BE2C (cell line): Measurements from ENCODE around the gene IRF9.

Experiments
- DNase-seq: peaks from one replicate; pipeline ENCODE4 v3.0.0-alpha.2; 2020
- H3K27me3 ChIP-seq: fragments of 250-450 bp; sonication (Bioruptor Pico); 2 replicates; pipeline ENCODE4 v1.5.1; 2020; ENCODE audit warnings: mild to moderate bottlenecking
- H3K36me3 ChIP-seq: fragments of 250-450 bp; sonication (Bioruptor Pico); 2 replicates; pipeline ENCODE4 v1.5.1; 2020; ENCODE audit warnings: mild to moderate bottlenecking
- H3K4me1 ChIP-seq: fragments of 250-450 bp; sonication (Bioruptor Pico); 2 replicates; pipeline ENCODE4 v1.5.1; 2020
- H3K4me3 ChIP-seq: 2 replicates; pipeline ENCODE4 v1.5.1; 2011; ENCODE audit warnings: low read depth, low read length
- H3K9me3 ChIP-seq: fragments of 250-450 bp; sonication (Bioruptor Pico); 2 replicates; pipeline ENCODE4 v1.5.1; 2020
- TF ChIP-seq, protein P1 (sequence below): IDR thresholded peaks from 2 replicates; pipeline ENCODE4 v1.5.1; 2012; ENCODE audit warnings: mild to moderate bottlenecking, low read depth, low read length

IRF9 gene

DNA sequence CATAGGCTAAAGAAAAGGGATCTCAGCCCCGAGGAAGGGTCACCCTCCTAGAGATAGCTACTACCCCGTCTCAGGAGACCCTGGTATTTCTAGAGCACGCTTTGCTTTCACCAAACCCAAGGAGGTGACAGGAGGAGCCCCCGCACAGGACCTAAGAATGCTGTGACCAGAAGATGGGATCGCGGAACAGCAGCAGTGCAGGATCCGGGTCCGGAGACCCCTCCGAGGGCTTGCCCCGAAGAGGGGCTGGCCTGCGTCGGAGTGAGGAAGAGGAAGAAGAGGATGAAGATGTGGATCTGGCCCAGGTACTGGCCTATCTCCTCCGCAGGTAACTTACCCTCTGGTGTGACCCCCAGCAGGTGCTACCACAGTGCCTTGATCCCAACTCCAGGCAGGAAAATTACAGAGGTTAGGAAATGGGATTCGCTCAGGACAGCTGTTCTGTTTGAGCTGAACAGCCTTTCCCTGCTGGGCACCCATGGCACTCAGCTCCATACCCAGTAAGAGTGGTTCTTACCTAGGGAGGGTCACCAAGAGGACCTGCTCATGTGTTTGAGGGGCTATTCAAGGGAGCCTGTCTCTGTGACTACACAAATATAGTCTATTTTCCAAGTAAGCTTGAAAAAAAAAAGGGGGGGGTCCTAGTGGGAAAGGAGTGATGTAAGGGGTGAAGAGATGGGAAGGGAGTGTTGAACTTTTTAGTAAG lies 45.5 kb upstream of the IRF9 start:
- H3K4me1 ChIP-seq: no peaks in the 10 kb centered on the region; the same call in 1 of the 2 replicates
- H3K27me3 ChIP-seq: no peaks in the 10 kb centered on the region
- TF ChIP-seq, protein P1, sequence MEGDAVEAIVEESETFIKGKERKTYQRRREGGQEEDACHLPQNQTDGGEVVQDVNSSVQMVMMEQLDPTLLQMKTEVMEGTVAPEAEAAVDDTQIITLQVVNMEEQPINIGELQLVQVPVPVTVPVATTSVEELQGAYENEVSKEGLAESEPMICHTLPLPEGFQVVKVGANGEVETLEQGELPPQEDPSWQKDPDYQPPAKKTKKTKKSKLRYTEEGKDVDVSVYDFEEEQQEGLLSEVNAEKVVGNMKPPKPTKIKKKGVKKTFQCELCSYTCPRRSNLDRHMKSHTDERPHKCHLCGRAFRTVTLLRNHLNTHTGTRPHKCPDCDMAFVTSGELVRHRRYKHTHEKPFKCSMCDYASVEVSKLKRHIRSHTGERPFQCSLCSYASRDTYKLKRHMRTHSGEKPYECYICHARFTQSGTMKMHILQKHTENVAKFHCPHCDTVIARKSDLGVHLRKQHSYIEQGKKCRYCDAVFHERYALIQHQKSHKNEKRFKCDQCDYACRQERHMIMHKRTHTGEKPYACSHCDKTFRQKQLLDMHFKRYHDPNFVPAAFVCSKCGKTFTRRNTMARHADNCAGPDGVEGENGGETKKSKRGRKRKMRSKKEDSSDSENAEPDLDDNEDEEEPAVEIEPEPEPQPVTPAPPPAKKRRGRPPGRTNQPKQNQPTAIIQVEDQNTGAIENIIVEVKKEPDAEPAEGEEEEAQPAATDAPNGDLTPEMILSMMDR: no peak
- peak overlapping the region; percentile 84 for H3K4me3 ChIP-seq
- peaks cover 6% of the 10 kb centered on the region for H3K36me3 ChIP-seq
- H3K9me3 ChIP-seq: no peaks in the 10 kb centered on the region
- DNase-seq: no peak

DNA sequence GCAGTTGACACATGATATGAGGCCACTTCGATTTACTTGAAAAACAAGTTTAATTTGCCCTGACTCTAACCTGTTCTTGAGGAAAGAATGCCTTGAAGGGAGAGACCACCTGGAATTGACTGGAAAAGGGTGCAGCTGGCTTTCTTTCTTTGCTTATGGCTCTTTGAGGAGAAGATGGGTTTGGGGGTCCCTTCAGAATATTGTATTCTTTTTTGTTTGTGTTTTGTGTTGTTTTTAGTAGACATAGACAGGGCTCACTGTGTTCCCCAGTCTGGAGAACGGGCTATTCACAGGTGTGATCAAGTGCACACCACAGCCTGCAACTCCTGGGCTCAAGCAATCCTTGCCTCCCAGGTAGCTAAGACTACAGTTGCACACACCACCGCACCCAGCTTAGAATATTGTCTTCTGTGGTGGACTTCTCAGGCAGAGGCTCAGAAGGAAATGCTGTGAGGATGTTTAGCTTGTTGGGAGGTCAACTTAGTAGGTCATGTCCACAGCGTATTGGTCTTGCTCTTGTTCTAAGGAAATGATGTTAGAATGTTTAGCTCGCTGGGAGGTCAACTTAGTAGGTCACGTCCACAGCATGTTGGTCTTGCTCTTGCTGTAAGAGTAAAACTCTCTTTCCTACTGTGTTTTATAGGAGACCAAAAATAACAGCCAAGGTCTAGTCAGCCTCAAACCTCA lies 44.8 kb upstream of the IRF9 start:
- TF ChIP-seq, protein P1: no peak
- no peak for DNase-seq
- no peaks in the 10 kb centered on the region for H3K9me3 ChIP-seq
- H3K4me1 ChIP-seq: no peaks in the 10 kb centered on the region; the same call in 1 of the 2 replicates
- H3K36me3 ChIP-seq: peaks cover 8% of the 10 kb centered on the region
- no peak overlapping the region for H3K4me3 ChIP-seq
- no peaks in the 10 kb centered on the region for H3K27me3 ChIP-seq

DNA sequence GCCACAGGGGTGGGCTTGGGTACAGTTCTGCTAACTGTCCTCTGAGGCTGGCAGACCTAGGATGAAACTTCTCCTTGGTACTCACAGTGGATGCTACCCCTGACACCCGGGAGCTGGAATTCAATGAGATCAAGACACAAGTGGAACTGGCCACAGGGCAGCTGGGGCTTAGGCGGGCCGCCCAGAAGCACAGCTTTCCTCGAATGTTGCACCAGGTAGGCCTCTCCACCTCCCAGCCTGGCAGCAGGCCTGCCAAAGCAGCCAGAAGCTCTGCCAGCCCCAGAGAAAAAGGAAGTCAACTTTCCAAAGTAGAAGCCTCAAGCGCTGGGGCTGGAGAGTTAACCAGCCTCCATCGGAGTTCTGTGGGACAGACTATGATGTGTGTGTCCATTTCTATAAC lies 43.9 kb upstream of the IRF9 start:
- Histone ChIP-seq H3K9me3 (no peaks in the 10 kb centered on the region), H3K27me3 (no peaks in the 10 kb centered on the region), H3K36me3 (peaks cover 14% of the 10 kb centered on the region), H3K4me3 (no peak overlapping the region), H3K4me1 (no peaks in the 10 kb centered on the region; the same call in 1 of the 2 replicates)
- TF ChIP-seq, protein P1: no peak
- DNase-seq: no peak

DNA sequence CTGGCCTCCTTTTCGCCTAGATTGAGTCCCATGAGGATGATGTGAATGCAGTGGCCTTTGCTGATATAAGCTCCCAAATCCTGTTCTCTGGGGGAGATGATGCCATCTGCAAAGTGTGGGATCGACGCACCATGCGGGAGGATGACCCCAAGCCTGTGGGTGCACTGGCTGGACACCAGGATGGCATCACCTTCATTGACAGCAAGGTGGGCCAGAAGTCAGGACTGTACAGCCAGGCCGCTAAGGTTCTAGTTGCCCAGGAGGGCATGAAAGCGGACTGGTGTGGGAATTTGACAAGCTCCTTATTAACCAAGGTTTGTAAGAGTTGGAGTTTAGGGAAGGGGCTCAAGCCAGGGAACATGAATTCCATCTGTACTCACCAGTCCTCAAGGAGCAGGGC lies 41.4 kb upstream of the IRF9 start:
- TF ChIP-seq, protein P1: no peak
- peaks cover 14% of the 10 kb centered on the region for H3K36me3 ChIP-seq
- no peak for DNase-seq

DNA sequence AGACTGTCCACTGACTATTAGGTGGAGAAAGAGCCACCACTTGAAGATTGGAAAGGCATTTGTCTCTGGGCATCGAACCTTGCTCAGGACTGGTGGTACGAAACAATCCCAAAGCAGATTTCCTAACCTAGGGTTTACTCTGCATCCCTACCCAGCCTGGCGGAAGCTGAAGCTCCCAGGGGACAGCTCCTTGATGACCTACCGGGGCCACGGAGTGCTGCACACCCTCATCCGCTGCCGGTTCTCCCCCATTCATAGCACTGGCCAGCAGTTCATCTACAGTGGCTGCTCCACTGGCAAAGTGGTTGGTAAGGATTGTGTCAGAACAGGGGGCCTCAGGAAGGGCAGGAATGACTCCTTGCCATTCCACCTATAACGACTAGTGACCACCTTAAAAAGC lies 39.9 kb upstream of the IRF9 start:
- Histone ChIP-seq H3K4me3 (no peak overlapping the region), H3K27me3 (no peaks in the 10 kb centered on the region), H3K4me1 (no peaks in the 10 kb centered on the region), H3K9me3 (no peaks in the 10 kb centered on the region), H3K36me3 (peaks cover 14% of the 10 kb centered on the region)
- no peak for DNase-seq
- TF ChIP-seq, protein P1: no peak

More for the DNA sequence above, 41.4 kb upstream of the IRF9 start:
- H3K27me3 ChIP-seq: no peaks in the 10 kb centered on the region
- H3K4me1 ChIP-seq: no peaks in the 10 kb centered on the region; the same call in 1 of the 2 replicates
- no peaks in the 10 kb centered on the region for H3K9me3 ChIP-seq
- no peak overlapping the region for H3K4me3 ChIP-seq

DNA sequence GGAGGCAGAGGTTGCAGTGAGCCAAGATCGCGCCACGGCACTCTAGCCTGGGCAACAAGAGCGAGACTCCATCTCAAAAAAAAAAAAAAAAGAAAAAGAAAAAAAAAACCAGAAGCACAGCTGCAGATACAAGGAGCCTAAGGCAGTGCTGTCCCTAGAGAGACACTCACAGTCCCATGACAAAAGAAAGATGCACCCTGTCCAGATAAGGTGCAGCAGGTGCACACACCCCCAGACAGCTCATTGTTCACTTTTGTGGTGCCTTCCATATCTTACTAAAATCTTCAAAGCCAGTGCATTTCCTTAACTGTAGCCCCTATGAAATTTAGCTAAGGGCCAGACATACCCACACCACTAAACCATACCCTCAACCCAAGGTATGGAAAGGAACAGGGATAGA lies 38.6 kb upstream of the IRF9 start:
- no peaks in the 10 kb centered on the region for H3K9me3 ChIP-seq
- no peaks in the 10 kb centered on the region for H3K4me1 ChIP-seq
- TF ChIP-seq, protein P1: no peak
- no peak overlapping the region for H3K4me3 ChIP-seq
- no peaks in the 10 kb centered on the region for H3K27me3 ChIP-seq
- no peak for DNase-seq
- H3K36me3 ChIP-seq: peaks cover 14% of the 10 kb centered on the region
